ENCODE data around the gene EHD4. TPM values are rescaled to one million over a fixed set of nuclear protein-coding genes. Genes with fewer than 3 reads are reported as not detected.
A peak's percentile ranks its signal among the peaks of the same experiment; 100 is the strongest.

Gene EHD4
- total RNA-seq = 10 to 100 TPM; 30.5 to 88.6 (median 37.8) TPM

GRCh38 chr15:41972253-41973242 lies at the start of gene EHD4:
Gene EHD4, minus strand, starts transcription at chr15:41972557. Its CDS starts 63 bp downstream, at chr15:41972494.
- ATAC-seq (ENCODE audit: low FRiP score) (peak; percentile 94), DNase-seq (ENCODE audit: low spot score) (peak; percentile 90)
- no peak for TF ChIP-seq CTCF (IDR thresholded peaks at IDR 0.05)

- ATAC-seq (ENCODE audit: low FRiP score) (no peak), DNase-seq (ENCODE audit: low spot score) (no peak)
- no peak for TF ChIP-seq CTCF (IDR thresholded peaks at IDR 0.05)
Observed at GRCh38 chr15:42021593-42021992, 49.2 kb upstream of the EHD4 start.

- ATAC-seq (ENCODE audit: low FRiP score) (no peak), DNase-seq (ENCODE audit: low spot score) (no peak)
- TF ChIP-seq CTCF (IDR thresholded peaks at IDR 0.05) = no peak
Observed at GRCh38 chr15:42020713-42021273, 48.4 kb upstream of the EHD4 start, which contains the start of gene PLA2G4E. Gene PLA2G4E, minus strand, starts transcription at chr15:42021042. Its CDS starts 12 bp downstream, at chr15:42021030.

GRCh38 chr15:42018306-42019224 lies 46.2 kb upstream of the EHD4 start:
- no peak for TF ChIP-seq CTCF (IDR thresholded peaks at IDR 0.05)
- DNase-seq (ENCODE audit: low spot score) = no peak
- ATAC-seq (ENCODE audit: low FRiP score) = no peak

GRCh38 chr15:42016971-42017370 lies 44.6 kb upstream of the EHD4 start:
- no peak for TF ChIP-seq CTCF (IDR thresholded peaks at IDR 0.05)
- ATAC-seq (ENCODE audit: low FRiP score) (no peak), DNase-seq (ENCODE audit: low spot score) (no peak)

- DNase-seq (ENCODE audit: low spot score) (no peak), ATAC-seq (ENCODE audit: low FRiP score) (no peak)
- TF ChIP-seq CTCF (IDR thresholded peaks at IDR 0.05) = no peak
Observed at GRCh38 chr15:42014406-42014805, 42.0 kb upstream of the EHD4 start.
